ACHN (cell line): ENCODE results near the gene FARSA.
"Not testable (repeated sequence)": the region's sequence is repeated elsewhere in the genome, so short reads cannot be mapped to it uniquely, and the experiment has no call there.

Experiments used
- DNase-seq: peaks from one replicate; pipeline ENCODE4 v3.0.0-alpha.2; 2015
- in situ Hi-C: cut with HindIII; loops from 2 replicates; pipeline ENCODE4 v1.10.0; 2017; ENCODE audit warnings: low sequenced_read_pairs, low pct_ligation_motif_present, low pct_unique_long_range_greater_than_20kb

Gene FARSA

GRCh38 chr19:12940897-12941296 lies 7.4 kb upstream of the FARSA start:
- in situ Hi-C loops, result no loop called here
- no peak for DNase-seq

DNA sequence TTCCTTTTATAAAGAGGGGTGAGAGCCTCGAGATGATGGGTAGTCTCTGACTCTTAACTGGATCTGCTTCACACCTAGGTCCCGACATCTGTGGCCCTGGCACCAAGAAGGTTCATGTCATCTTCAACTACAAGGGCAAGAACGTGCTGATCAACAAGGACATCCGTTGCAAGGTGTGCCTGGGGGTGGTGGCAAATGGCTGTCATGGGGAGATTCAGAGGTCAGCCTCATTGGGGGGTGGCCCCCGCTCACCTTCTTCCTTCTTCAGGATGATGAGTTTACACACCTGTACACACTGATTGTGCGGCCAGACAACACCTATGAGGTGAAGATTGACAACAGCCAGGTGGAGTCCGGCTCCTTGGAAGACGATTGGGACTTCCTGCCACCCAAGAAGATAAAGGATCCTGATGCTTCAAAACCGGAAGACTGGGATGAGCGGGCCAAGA lies 6.5 kb upstream of the FARSA start:
- in situ Hi-C loops, result no loop called here
- no peak for DNase-seq

- peak; percentile 26 for DNase-seq
- in situ Hi-C loops, result no loop called here
Measured at GRCh38 chr19:12938779-12939601, 5.5 kb upstream of the FARSA start.

DNA sequence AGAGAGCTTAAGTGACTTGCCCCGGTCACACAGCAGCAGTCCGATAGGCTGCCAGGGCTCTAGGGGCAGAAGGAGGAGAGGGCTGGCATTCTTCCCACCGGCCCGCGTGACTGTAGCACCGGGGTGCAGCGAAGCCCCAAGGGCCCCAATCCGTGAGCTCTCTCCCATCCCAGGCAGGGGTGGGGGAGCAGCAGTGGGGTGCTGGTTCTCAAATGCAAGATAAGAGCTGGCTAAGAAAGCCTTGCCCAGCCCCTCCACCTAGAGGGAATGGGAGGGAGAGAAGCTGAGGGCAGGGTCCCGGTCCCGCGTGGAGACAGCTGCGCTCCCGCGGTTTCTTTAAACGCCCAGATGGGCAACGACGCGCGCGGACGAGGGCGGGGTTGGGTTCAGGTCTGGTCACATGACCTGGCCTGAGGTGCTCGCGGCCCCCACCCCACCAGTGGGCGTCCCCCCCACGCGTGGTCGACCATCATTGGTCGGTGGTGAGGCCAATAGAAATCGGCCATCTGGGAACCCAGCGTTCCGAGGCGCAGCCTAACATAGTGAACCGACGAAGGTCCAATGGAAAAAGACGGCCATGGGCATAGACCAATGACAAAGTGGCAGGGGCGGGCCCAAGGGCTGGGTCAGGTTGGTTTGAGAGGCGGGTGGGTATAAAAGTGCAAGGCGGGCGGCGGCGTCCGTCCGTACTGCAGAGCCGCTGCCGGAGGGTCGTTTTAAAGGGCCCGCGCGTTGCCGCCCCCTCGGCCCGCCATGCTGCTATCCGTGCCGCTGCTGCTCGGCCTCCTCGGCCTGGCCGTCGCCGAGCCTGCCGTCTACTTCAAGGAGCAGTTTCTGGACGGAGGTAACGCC lies 4.6 kb upstream of the FARSA start, which contains the start of gene CALR:
Gene CALR (plus strand): TSS at position 683 of the 852 bp plus-strand sequence. CDS start 71 bp downstream, at position 754.
- in situ Hi-C loops, result no loop called here
- DNase-seq, result peak; percentile 98

GRCh38 chr19:12937093-12937926 lies 3.8 kb upstream of the FARSA start:
- DNase-seq, result peak; percentile 42

GRCh38 chr19:12936582-12936981 lies 3.1 kb upstream of the FARSA start:
- DNase-seq, result no peak
- in situ Hi-C loops, result no loop called here

More at GRCh38 chr19:12937093-12937926, 3.8 kb upstream of the FARSA start:
- in situ Hi-C loops, result no loop called here

DNA sequence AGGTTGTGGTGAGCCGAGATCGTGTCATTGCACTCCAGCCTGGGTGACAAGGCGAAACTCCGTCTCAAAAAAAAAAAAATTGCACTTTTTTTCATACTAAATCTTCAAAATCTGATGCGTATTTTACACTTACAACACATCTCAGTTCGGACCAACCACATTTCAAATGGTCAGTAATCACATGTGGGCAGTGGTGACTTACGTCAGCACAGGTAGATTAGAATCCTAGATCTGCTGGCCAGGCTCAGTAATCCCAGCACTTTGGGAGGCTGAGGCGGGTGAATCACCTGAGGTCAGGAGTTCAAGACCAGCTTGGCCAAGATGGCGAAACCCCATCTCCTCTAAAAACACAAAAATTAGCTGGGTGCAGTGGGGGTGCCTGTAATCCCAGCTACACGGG lies 1.6 kb upstream of the FARSA start:
- no peak for DNase-seq
- in situ Hi-C loops, result no loop called here

DNA sequence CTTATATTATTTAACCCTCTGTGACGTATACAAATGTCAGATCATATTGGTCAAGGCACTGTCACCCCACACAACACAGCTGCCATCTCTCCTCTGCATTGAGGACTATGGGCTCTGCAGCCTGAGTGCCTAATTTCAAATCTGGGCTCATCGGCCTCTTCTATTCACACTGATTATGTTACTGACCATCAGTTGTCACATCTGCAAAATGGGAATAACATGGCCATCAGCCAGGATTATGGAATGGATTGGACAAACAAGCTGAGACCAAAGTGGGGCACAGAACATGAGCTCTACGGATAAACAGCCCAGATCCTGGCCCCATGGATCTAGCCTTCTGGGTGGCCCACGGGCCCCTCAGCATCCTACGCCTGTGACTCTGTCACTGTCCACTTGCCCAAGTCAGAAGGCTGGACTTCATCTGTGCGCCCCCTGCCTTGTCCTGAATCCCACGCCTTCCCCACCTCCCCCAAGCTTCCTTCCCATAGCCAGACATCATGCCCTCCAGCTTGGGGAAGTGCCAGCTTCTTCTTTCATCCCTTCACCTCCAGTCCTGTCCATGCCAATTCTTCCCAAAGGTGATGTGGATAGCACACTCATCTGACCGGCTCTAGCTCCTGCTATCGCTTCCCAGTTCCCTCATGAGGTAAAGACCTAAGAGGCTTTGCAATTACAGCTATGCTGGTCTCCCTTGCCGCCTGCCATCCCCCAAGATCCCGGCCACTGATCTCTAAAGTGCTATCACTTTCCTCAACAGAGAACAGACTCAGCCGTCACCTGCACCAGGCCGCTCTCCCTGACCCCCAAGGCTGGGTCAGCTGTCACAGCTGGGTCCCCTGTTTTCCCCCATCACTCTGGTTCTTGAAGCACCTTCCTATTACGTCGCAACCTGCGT lies 872 bp downstream of the FARSA start:
- DNase-seq, result no peak
- in situ Hi-C loops, result no loop called here

DNA sequence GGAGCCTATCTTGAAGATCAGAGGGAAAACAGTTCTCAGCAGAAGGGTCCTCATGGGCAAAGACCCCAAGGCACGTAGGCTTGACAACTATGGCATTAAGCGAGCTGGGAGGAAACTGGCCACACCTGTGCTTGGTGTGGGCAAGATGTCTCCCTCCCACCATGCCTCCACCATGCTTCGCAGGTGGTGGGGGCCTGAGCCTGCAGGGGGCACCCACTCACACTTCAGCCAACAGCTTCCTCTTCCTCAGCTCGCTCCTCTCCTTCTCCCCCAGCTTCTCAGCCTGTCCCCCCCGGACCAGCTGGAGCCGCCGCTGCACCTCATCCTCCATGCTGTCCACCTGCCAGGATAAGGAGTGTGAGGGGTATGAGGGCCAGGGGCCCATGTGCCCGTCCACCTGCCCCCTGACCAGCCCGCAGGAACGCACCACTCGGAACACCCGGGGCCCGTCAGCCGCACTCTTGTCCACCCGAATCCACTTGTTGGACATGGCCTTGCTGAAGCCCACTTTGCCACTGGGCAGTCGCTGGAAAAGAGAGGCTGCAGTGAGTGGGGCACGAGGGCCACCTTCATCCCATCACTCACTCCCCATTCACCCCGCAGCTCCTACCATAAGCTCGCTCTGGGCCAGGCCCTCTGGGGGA lies 3.4 kb downstream of the FARSA start:
- DNase-seq, result no peak
- in situ Hi-C loops, result no loop called here

DNA sequence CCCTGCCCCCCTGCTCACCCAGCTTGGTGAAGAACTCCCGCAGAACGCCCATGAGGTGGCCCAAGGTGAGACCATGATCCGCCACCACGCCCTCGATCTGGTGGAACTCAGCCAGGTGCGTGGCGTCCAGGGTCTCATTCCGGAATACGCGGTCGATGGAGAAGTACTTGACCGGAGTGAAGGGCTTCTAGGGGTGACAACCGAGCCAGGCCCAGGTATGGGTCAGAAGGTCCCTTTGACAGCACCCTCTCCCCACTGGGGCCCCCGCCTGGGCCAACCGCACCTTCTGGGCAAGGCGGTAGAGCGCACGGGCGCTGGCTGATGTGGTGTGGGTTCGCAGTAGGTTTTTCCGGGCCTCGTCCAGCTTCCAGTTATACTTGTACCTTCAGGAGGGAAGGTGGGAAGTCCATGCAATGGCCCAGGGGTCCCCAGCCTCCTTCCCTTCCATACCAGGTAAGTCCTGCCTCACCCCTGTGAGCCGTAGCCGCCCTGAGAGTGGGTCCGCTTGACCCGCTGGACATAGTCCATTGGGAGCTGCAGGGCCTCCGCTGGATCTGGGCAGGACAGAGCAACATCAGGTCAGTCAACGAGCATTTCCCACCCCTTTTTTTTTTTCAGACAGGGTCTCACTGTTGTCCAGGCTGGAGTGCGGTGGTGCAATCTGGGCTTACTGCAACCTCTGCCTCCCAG lies 8.7 kb downstream of the FARSA start:
- DNase-seq, result no peak
- in situ Hi-C loops, result no loop called here

- no peak for DNase-seq
Measured at GRCh38 chr19:12922959-12923358, 10.6 kb downstream of the FARSA start.

GRCh38 chr19:12921047-12921446 lies 12.5 kb downstream of the FARSA start:
- in situ Hi-C loops, result no loop called here
- no peak for DNase-seq

More at GRCh38 chr19:12922959-12923358, 10.6 kb downstream of the FARSA start:
- in situ Hi-C loops, result no loop called here

DNA sequence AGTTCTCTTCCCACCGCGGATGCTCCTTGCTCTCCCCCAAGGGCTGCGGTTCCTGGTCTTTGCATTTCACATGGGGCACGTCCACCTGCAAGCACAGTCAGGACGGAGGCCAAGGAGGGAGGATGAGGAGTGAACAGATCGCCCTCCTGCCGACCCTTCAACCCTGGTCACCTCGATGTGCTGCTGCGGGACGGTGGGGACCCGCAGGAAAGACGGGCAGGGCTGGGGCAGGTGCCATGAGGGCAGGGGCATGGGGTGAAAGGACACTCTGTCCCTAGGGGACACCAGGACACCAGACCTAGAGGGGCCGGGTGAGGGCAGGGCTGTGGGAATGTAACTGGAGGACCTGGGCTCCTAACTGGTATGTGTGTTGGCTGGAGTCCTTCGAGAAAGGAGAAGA lies 15.3 kb downstream of the FARSA start:
- in situ Hi-C loops, result no loop called here
- no peak for DNase-seq

DNA sequence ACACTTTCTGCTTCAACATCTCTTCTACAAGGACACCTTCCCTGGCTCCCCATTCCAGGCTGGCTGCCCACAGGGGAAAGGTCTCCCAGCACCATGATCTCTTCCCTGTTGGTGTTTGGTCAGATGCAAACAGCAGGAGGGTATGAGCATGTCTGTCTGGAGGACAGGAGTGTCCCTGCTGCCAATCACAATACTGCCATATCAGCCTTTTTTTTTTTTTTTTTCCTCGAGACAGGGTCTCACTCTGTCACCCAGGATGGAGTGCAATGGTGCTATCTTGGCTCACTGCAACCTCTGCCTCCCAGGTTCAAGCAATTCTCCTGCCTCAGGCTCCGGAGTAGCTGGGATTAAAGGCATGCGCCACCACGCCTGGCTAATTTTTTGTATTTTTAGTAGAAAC lies 17.7 kb downstream of the FARSA start:
- in situ Hi-C loops, result not testable (repeated sequence)

DNA sequence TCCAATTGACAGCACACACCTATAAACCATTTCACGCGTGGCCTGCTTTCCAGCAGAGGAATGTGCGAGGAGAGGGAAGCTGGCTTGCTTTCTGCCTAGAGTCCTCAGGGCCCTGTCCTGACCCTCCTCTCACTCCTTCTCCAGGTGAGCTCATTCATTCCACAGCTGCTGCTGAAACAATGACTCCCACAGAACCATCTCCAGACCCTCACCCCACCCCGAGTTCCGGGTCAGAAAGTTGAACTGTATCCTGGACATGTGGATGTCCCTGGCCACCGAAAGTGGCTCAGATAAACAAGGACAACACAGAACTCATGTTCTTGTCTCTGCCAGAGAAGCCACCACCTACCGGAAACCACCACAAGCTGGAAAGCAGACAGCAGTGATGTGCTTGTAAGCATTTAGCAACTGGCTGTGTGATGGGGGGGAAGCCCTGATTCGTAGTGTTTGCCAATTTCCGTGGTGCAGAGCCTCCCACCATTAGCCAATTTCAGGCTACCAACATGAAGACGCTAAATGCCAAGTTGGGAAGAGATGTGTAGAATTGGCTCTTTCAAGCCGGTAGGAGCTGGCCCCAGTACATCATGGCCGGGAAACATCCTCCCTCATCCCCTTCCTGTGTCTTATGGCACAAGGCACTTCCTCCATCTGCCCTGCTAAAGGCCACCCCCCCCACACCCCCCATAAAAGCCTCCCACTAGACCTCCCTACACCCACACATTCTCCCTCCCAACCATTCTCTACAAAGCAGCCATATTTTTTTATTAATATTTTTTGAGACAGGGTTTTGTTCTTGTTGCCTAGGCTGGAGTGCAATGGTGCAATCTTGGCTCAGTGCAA lies 19.4 kb downstream of the FARSA start:
- in situ Hi-C loops, result no loop called here

More for the DNA sequence above, 17.7 kb downstream of the FARSA start:
- not testable (repeated sequence) for DNase-seq

GRCh38 chr19:12913011-12913561 lies 20.4 kb downstream of the FARSA start:
- DNase-seq, result no peak
- in situ Hi-C loops, result no loop called here

More for the DNA sequence above, 19.4 kb downstream of the FARSA start:
- DNase-seq, result no peak
